Measurements from ENCODE around the gene DCAF12L1. TPM values are rescaled to one million over a fixed set of nuclear protein-coding genes. Genes with fewer than 3 reads are reported as not detected.

Gene DCAF12L1
- total RNA-seq, 1 experiment from 2014 or later, result not detected

GRCh38 chrX:126550816-126551215, 1.8 kb downstream of the DCAF12L1 start:
- Mint-ChIP-seq H3K27me3 (ENCODE audit: insufficient read depth, unreplicated experiment) (no peaks in the 10 kb centered on the region), H3K9me3 (ENCODE audit: unreplicated experiment) (no peaks in the 10 kb centered on the region), H3K27ac (ENCODE audit: unreplicated experiment) (no peak overlapping the region), H3K4me1 (ENCODE audit: low read depth, unreplicated experiment) (no peaks in the 10 kb centered on the region), H3K4me3 (ENCODE audit: unreplicated experiment) (no peak overlapping the region), H3K36me3 (ENCODE audit: insufficient read depth, unreplicated experiment) (no peaks in the 10 kb centered on the region)
- no TSS peak for BruUV-seq (replicated peaks)
- Histone ChIP-seq H3K36me3 (ENCODE audit: control insufficient read depth, insufficient read depth, low read length) (no peaks in the 10 kb centered on the region), H3K4me3 (ENCODE audit: low read depth, low read length) (no peak overlapping the region), H3K4me1 (no peaks in the 10 kb centered on the region), H3K27me3 (replicated peaks; ENCODE audit: control insufficient read depth, insufficient read depth, low read length) (no peaks in the 10 kb centered on the region), H3K9me3 (no peaks in the 10 kb centered on the region)
- ChIA-PET POLR2A (no interaction called here), CTCF (no interaction called here)
- intact Hi-C loops (cut with micrococcal nuclease; ENCODE audit: unreplicated experiment), result no loop called here
- TF ChIP-seq, protein P1, sequence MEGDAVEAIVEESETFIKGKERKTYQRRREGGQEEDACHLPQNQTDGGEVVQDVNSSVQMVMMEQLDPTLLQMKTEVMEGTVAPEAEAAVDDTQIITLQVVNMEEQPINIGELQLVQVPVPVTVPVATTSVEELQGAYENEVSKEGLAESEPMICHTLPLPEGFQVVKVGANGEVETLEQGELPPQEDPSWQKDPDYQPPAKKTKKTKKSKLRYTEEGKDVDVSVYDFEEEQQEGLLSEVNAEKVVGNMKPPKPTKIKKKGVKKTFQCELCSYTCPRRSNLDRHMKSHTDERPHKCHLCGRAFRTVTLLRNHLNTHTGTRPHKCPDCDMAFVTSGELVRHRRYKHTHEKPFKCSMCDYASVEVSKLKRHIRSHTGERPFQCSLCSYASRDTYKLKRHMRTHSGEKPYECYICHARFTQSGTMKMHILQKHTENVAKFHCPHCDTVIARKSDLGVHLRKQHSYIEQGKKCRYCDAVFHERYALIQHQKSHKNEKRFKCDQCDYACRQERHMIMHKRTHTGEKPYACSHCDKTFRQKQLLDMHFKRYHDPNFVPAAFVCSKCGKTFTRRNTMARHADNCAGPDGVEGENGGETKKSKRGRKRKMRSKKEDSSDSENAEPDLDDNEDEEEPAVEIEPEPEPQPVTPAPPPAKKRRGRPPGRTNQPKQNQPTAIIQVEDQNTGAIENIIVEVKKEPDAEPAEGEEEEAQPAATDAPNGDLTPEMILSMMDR (IDR thresholded peaks at IDR 0.05; ENCODE audit: insufficient read depth in 1 of 2, low read depth in 1 of 2, low read length in 1 of 2, severe bottlenecking in 1 of 2, unreplicated experiment in 1 of 2), result no peak
- no peak for DNase-seq

DNA sequence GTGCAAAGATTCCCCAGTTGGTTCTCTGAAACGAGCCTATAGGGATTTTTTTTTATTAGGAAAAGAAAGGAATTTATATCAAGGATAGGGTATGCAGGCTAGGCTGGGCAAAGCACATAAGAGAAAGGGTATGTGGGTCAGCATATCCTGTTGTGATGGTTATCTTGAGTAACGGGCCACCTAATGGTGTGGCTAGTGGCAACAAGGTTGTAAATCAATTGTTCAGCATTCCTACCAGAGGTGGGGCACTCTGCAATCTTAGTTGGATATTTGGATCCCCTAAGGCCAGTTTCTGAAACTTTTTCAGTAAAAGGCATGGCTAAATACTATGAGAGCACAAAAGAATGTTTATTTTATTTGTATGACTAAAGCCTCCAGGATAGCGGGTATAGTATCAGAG, 42.7 kb downstream of the DCAF12L1 start:
- no peak overlapping the region for H3K27ac Mint-ChIP-seq (ENCODE audit: unreplicated experiment)
- no peak for DNase-seq
- H3K4me1 Mint-ChIP-seq (ENCODE audit: low read depth, unreplicated experiment), result no peaks in the 10 kb centered on the region
- intact Hi-C loops (cut with micrococcal nuclease; ENCODE audit: unreplicated experiment), result no loop called here
- H3K4me3 ChIP-seq (ENCODE audit: low read depth, low read length), result no peak overlapping the region
- H3K36me3 ChIP-seq (ENCODE audit: control insufficient read depth, insufficient read depth, low read length), result no peaks in the 10 kb centered on the region
- no peaks in the 10 kb centered on the region for H3K9me3 Mint-ChIP-seq (ENCODE audit: unreplicated experiment)
- H3K27me3 ChIP-seq (replicated peaks; ENCODE audit: control insufficient read depth, insufficient read depth, low read length), result no peaks in the 10 kb centered on the region
- H3K4me3 Mint-ChIP-seq (ENCODE audit: unreplicated experiment), result no peak overlapping the region
- TF ChIP-seq, protein P1 (IDR thresholded peaks at IDR 0.05; ENCODE audit: insufficient read depth in 1 of 2, low read depth in 1 of 2, low read length in 1 of 2, severe bottlenecking in 1 of 2, unreplicated experiment in 1 of 2), result no peak
- ChIA-PET CTCF (no interaction called here), POLR2A (no interaction called here)
- no peaks in the 10 kb centered on the region for H3K9me3 ChIP-seq
- peaks cover 3% of the 10 kb centered on the region for H3K27me3 Mint-ChIP-seq (ENCODE audit: insufficient read depth, unreplicated experiment)
- H3K4me1 ChIP-seq, result no peaks in the 10 kb centered on the region
- H3K36me3 Mint-ChIP-seq (ENCODE audit: insufficient read depth, unreplicated experiment), result no peaks in the 10 kb centered on the region
- BruUV-seq (replicated peaks), result no TSS peak

Measured in Caco-2 (cell line).